SHP77 (cell line): ENCODE measurements around the gene EVI5.

Experiments
- DNase-seq, 2 experiments: peaks; one replicate each; lab custom pipeline; 2025; lab: John Stamatoyannopoulos, UW

The EVI5 gene

GRCh38 chr1:92509619-92510018 lies 275.3 kb downstream of the EVI5 start:
- no peak for DNase-seq

GRCh38 chr1:92505015-92505692 lies 279.8 kb downstream of the EVI5 start:
- DNase-seq = no peak

GRCh38 chr1:92504291-92505014 lies 280.5 kb downstream of the EVI5 start:
- no peak for DNase-seq

GRCh38 chr1:92503926-92504285 lies 281.0 kb downstream of the EVI5 start:
- no peak for DNase-seq

- no peak for DNase-seq
These were observed 281.6 kb downstream of the EVI5 start for GRCh38 chr1:92503043-92503925.

GRCh38 chr1:92502247-92502646 lies 282.7 kb downstream of the EVI5 start:
- no peak for DNase-seq

- no peak for DNase-seq
These were observed 284.4 kb downstream of the EVI5 start for GRCh38 chr1:92500552-92500951.

- DNase-seq = no peak
These were observed 289.4 kb downstream of the EVI5 start for GRCh38 chr1:92495392-92496063.

GRCh38 chr1:92494485-92495141 lies 290.3 kb downstream of the EVI5 start:
- DNase-seq = no peak

- DNase-seq = no peak
These were observed 291.8 kb downstream of the EVI5 start for GRCh38 chr1:92493139-92493538.

- no peak for DNase-seq
These were observed 296.1 kb downstream of the EVI5 start for GRCh38 chr1:92488832-92489231.

GRCh38 chr1:92488416-92488815 lies 296.5 kb downstream of the EVI5 start:
- no peak for DNase-seq

- DNase-seq = no peak
These were observed 297.8 kb downstream of the EVI5 start for GRCh38 chr1:92487078-92487605.

- no peak for DNase-seq
These were observed 298.4 kb downstream of the EVI5 start, which contains the start of gene GFI1 for GRCh38 chr1:92486251-92487077. TSS of gene GFI1 (minus strand) at chr1:92486925. CDS start at chr1:92483487, 3,438 bp downstream.

- DNase-seq = peak; percentile 15 to 51
These were observed 299.3 kb downstream of the EVI5 start for GRCh38 chr1:92485381-92486250.

- DNase-seq = peak; percentile 26 to 34
These were observed 300.2 kb downstream of the EVI5 start for GRCh38 chr1:92484472-92485380.

GRCh38 chr1:92483610-92484471 lies 301.1 kb downstream of the EVI5 start:
- peak; percentile 19 to 39 for DNase-seq
